OCI-LY7 (cell line): ENCODE data around the gene NPDC1. TPM values are rescaled to one million over a fixed set of nuclear protein-coding genes. Genes with fewer than 3 reads are reported as not detected.

Source experiments
- BruUV-seq: library from RNA; stranded (reverse); fragments of 400-500 nt; replicated peaks from 2 replicates; lab custom pipeline; 2021; lab: Mats Ljungman, UMichigan
- CTCF ChIA-PET: fragments of 300-600 bp; sonication (Branson Sonifier 250); formaldehyde crosslinking; loops from one replicate; lab custom pipeline; 2022; ENCODE audit warnings: antibody characterized with exemption; ENCODE audit not compliant: unreplicated experiment; lab: Charles Lee
- POLR2A ChIA-PET: fragments of 300-600 bp; sonication (Branson Sonifier 250); formaldehyde crosslinking; loops from one replicate; lab custom pipeline; 2022; ENCODE audit warnings: antibody characterized with exemption; lab: Charles Lee
- DNase-seq: peaks from one replicate; pipeline ENCODE4 v3.0.0-alpha.2; 2015; ENCODE audit warnings: low spot score
- H2AFZ ChIP-seq: fragments of 200-600 bp; sonication (generic), shearing (Covaris generic); 2 replicates; pipeline ENCODE4 v1.6.1; 2014; ENCODE audit warnings: mild to moderate bottlenecking, antibody characterized with exemption, low read length, moderate library complexity
- H3K27ac ChIP-seq: fragments of 200-600 bp; sonication (generic); 2 replicates; pipeline ENCODE4 v1.5.1; 2014; ENCODE audit warnings: mixed run types, low read depth, mild to moderate bottlenecking, moderate library complexity, low read length, inconsistent platforms; ENCODE audit not compliant: poor library complexity, severe bottlenecking
- H3K36me3 ChIP-seq: fragments of 200-600 bp; sonication (generic); 2 replicates; pipeline ENCODE4 v1.6.1; 2014; ENCODE audit warnings: mild to moderate bottlenecking, antibody characterized with exemption, low read length, moderate library complexity, mixed read lengths; ENCODE audit not compliant: insufficient read depth
- H3K4me1 ChIP-seq: fragments of 200-600 bp; sonication (generic); 2 replicates; pipeline ENCODE4 v1.5.1; 2014; ENCODE audit warnings: mild to moderate bottlenecking, low read length; ENCODE audit not compliant: insufficient read depth, poor library complexity, severe bottlenecking
- H3K4me2 ChIP-seq: fragments of 200-600 bp; sonication (generic); 2 replicates; pipeline ENCODE4 v1.6.1; 2014; ENCODE audit warnings: mild to moderate bottlenecking, low read length
- H3K4me3 ChIP-seq: fragments of 200-600 bp; sonication (generic); 2 replicates; pipeline ENCODE4 v1.5.1; 2014; ENCODE audit warnings: mild to moderate bottlenecking, low read depth, low read length; ENCODE audit not compliant: poor library complexity, severe bottlenecking
- H3K79me2 ChIP-seq: fragments of 200-600 bp; sonication (generic); 2 replicates; pipeline ENCODE4 v1.6.1; 2016; ENCODE audit warnings: low read depth, mild to moderate bottlenecking, low read length, moderate library complexity, mixed read lengths; ENCODE audit not compliant: insufficient read depth
- H3K9me2 ChIP-seq: fragments of 200-600 bp; sonication (generic); 2 replicates; pipeline ENCODE4 v1.6.1; 2016; ENCODE audit warnings: mild to moderate bottlenecking, low read length, mixed read lengths; ENCODE audit not compliant: insufficient read depth
- H3K9me3 ChIP-seq: fragments of 200-600 bp; sonication (generic); 2 replicates; pipeline ENCODE4 v1.6.1; 2014; ENCODE audit warnings: mild to moderate bottlenecking, mixed run types, low read length, mixed read lengths
- H4K20me1 ChIP-seq: fragments of 200-600 bp; sonication (generic); 2 replicates; pipeline ENCODE4 v1.6.1; 2014; ENCODE audit warnings: mild to moderate bottlenecking, antibody characterized with exemption, low read length, moderate library complexity, mixed read lengths; ENCODE audit not compliant: insufficient read depth
- CTCF ChIP-seq: fragments of 200-600 bp; sonication (generic); conservative IDR thresholded peaks from 2 replicates; pipeline ENCODE4 v1.5.1; 2014; ENCODE audit warnings: mild to moderate bottlenecking, antibody characterized with exemption, low read length, moderate library complexity, mixed read lengths
- EZH2phosphoT487 ChIP-seq: fragments of 200-600 bp; sonication (generic); IDR thresholded peaks from 2 replicates; pipeline ENCODE4 v1.6.1; 2018; ENCODE audit warnings: low read depth, borderline replicate concordance, mild to moderate bottlenecking, mixed run types, antibody characterized with exemption, low read length, moderate library complexity, mixed read lengths
- intact Hi-C: fragments of 100-400 bp; cut with micrococcal nuclease; formaldehyde crosslinking; loops from one replicate; pipeline ENCODE4 v1.10.0; 2022; ENCODE audit not compliant: unreplicated experiment
- total RNA-seq, 2 experiments: library from RNA; depleted of rRNA in 1 of 2; stranded (reverse); fragments of >200 nt in 1 of 2; shearing (Covaris generic) in 1 of 2; gene quantifications; 2 replicates each; pipeline ENCODE4 v1.2.3, GENCODE V29; 2014 to 2022

Gene NPDC1
- total RNA-seq, 2 experiments from 2014 or later: 0.32 to 0.38 TPM

- no peak for TF ChIP-seq EZH2phosphoT487
- no peak for TF ChIP-seq CTCF
- Histone ChIP-seq H3K36me3 (no peaks in the 10 kb centered on the region), H3K9me2 (no peaks in the 10 kb centered on the region), H3K27ac (no peak overlapping the region), H3K4me2 (no peak overlapping the region), H3K79me2 (no peaks in the 10 kb centered on the region), H3K4me1 (peaks cover 33% of the 10 kb centered on the region), H3K4me3 (no peak overlapping the region), H4K20me1 (no peaks in the 10 kb centered on the region), H3K9me3 (no peaks in the 10 kb centered on the region), H2AFZ (no peak overlapping the region)
- CTCF ChIA-PET: interaction anchor here (0.5 to 0.8 kb wide), 2 partner anchors 10 to 17 kb away, joined by 3 read pairs; no protein-coding TSS in a partner anchor
- intact Hi-C loops: no loop called here
- no TSS peak for BruUV-seq
- POLR2A ChIA-PET: no interaction called here
- peak; percentile 57 for DNase-seq
Measured at GRCh38 chr9:137025517-137025966, 20.4 kb downstream of the NPDC1 start.

- CTCF ChIA-PET: no interaction called here
Measured at GRCh38 chr9:137023583-137023991, 22.4 kb downstream of the NPDC1 start.

More at GRCh38 chr9:137023583-137023991, 22.4 kb downstream of the NPDC1 start:
- Histone ChIP-seq H2AFZ (no peak overlapping the region), H3K4me1 (peaks cover 28% of the 10 kb centered on the region), H4K20me1 (no peaks in the 10 kb centered on the region), H3K27ac (no peak overlapping the region), H3K4me3 (no peak overlapping the region), H3K36me3 (no peaks in the 10 kb centered on the region), H3K9me3 (no peaks in the 10 kb centered on the region), H3K79me2 (no peaks in the 10 kb centered on the region), H3K9me2 (no peaks in the 10 kb centered on the region), H3K4me2 (no peak overlapping the region)
- POLR2A ChIA-PET: no interaction called here
- TF ChIP-seq EZH2phosphoT487: no peak
- TF ChIP-seq CTCF: no peak
- intact Hi-C loops: no loop called here
- no TSS peak for BruUV-seq
- no peak for DNase-seq
